ENCODE results near the gene LDLR. TPM values are rescaled to one million over a fixed set of nuclear protein-coding genes. Genes with fewer than 3 reads are reported as not detected.
"Not testable (repeated sequence)": the region's sequence is repeated elsewhere in the genome, so short reads cannot be mapped to it uniquely, and the experiment has no call there.

LDLR gene
- total RNA-seq, 1 donor from 2014 or later = 153 TPM

DNA sequence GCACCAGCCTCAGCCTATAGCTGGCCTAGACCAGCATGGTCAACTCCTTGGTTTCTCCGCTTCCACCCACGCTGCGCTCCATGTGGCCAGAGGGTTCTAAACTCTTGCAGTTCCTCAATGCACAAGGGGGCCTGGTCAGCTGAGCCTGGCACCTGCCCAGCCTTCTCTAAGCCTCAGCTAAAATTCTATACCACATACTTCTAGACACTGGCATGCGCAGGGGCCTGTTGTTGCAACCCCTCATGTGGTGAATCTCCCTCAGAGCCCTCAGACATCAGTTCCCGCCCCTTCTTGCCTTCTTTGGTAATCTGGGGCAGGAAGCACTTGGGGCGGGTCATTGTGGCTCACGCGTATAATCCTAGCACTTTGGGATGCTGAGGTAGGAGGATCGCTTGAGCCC lies 19.7 kb upstream of the LDLR start:
- H2AFZ ChIP-seq (ENCODE audit: low read depth, low read length) = no peak overlapping the region
- no peaks in the 10 kb centered on the region for H3K9me3 ChIP-seq (ENCODE audit: insufficient read depth, low read depth, low read length)
- H3K4me1 ChIP-seq (ENCODE audit: insufficient read depth, low read length) = no peaks in the 10 kb centered on the region
- H3K4me1 Mint-ChIP-seq (ENCODE audit: low read depth, unreplicated experiment) = no peaks in the 10 kb centered on the region
- H3K9ac ChIP-seq (ENCODE audit: low read length) = no peak overlapping the region
- no peak overlapping the region for H3K4me3 Mint-ChIP-seq (ENCODE audit: unreplicated experiment)
- H3K27ac ChIP-seq (ENCODE audit: low read depth, low read length) = no peak overlapping the region
- no peak overlapping the region for H3K27ac Mint-ChIP-seq (ENCODE audit: unreplicated experiment)
- no peaks in the 10 kb centered on the region for H3K79me2 ChIP-seq (ENCODE audit: insufficient read depth, low read length)
- H3K36me3 Mint-ChIP-seq (ENCODE audit: low read depth, unreplicated experiment) = peaks cover 16% of the 10 kb centered on the region
- no peak overlapping the region for H3K4me3 ChIP-seq (ENCODE audit: insufficient read depth, low read depth, low read length)
- no peaks in the 10 kb centered on the region for H3K27me3 ChIP-seq (ENCODE audit: insufficient read depth, low read length)
- H3K9me3 Mint-ChIP-seq (ENCODE audit: unreplicated experiment) = no peaks in the 10 kb centered on the region
- DNase-seq (ENCODE audit: low read depth) = no peak
- H3K4me2 ChIP-seq (ENCODE audit: low read length) = no peak overlapping the region
- no peak for FAIRE-seq
- TF ChIP-seq, protein P1, sequence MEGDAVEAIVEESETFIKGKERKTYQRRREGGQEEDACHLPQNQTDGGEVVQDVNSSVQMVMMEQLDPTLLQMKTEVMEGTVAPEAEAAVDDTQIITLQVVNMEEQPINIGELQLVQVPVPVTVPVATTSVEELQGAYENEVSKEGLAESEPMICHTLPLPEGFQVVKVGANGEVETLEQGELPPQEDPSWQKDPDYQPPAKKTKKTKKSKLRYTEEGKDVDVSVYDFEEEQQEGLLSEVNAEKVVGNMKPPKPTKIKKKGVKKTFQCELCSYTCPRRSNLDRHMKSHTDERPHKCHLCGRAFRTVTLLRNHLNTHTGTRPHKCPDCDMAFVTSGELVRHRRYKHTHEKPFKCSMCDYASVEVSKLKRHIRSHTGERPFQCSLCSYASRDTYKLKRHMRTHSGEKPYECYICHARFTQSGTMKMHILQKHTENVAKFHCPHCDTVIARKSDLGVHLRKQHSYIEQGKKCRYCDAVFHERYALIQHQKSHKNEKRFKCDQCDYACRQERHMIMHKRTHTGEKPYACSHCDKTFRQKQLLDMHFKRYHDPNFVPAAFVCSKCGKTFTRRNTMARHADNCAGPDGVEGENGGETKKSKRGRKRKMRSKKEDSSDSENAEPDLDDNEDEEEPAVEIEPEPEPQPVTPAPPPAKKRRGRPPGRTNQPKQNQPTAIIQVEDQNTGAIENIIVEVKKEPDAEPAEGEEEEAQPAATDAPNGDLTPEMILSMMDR (IDR thresholded peaks at IDR 0.05; ENCODE audit: insufficient read depth, low read depth, low read length) = no peak
- no peak for TF ChIP-seq EZH2 (IDR thresholded peaks at IDR 0.05; ENCODE audit: insufficient read depth, low read length)
- peaks cover 4% of the 10 kb centered on the region for H3K36me3 ChIP-seq (ENCODE audit: insufficient read depth, low read length)
- H3K27me3 Mint-ChIP-seq (ENCODE audit: low read depth, unreplicated experiment) = no peaks in the 10 kb centered on the region
- peaks cover 4% of the 10 kb centered on the region for H4K20me1 ChIP-seq (ENCODE audit: insufficient read depth, low read length)

DNA sequence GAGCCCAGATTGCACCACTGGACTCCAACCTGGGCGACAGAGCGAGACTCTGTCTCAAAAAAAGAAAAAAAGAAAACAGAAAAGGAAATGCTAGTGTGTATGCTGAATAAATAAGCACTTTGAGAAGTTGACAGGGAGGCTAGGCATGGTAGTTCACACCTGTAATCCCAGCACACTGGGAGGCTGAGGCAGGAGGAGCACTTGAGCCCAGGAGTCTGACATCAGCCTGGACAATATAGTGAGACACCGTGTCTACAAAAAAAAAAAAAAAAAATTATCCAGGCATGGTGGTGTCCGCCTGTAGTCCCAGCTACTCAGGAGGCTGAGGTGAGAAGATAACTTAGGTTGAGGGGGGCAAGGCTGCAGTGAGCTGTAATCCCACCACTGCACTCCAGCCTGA lies 19.1 kb upstream of the LDLR start:
- Mint-ChIP-seq H3K27ac (ENCODE audit: unreplicated experiment) (no peak overlapping the region), H3K4me3 (ENCODE audit: unreplicated experiment) (no peak overlapping the region), H3K36me3 (ENCODE audit: low read depth, unreplicated experiment) (peaks cover 12% of the 10 kb centered on the region), H3K4me1 (ENCODE audit: low read depth, unreplicated experiment) (no peaks in the 10 kb centered on the region), H3K9me3 (ENCODE audit: unreplicated experiment) (no peaks in the 10 kb centered on the region), H3K27me3 (ENCODE audit: low read depth, unreplicated experiment) (no peaks in the 10 kb centered on the region)
- no peak for DNase-seq (ENCODE audit: low read depth)
- Histone ChIP-seq H3K4me3 (ENCODE audit: insufficient read depth, low read depth, low read length) (no peak overlapping the region), H3K4me1 (ENCODE audit: insufficient read depth, low read length) (no peaks in the 10 kb centered on the region), H3K79me2 (ENCODE audit: insufficient read depth, low read length) (no peaks in the 10 kb centered on the region), H3K27ac (ENCODE audit: low read depth, low read length) (no peak overlapping the region), H3K36me3 (ENCODE audit: insufficient read depth, low read length) (peaks cover 2% of the 10 kb centered on the region), H3K27me3 (ENCODE audit: insufficient read depth, low read length) (no peaks in the 10 kb centered on the region), H4K20me1 (ENCODE audit: insufficient read depth, low read length) (peaks cover 1% of the 10 kb centered on the region), H2AFZ (ENCODE audit: low read depth, low read length) (no peak overlapping the region), H3K9ac (ENCODE audit: low read length) (no peak overlapping the region), H3K4me2 (ENCODE audit: low read length) (no peak overlapping the region), H3K9me3 (ENCODE audit: insufficient read depth, low read depth, low read length) (no peaks in the 10 kb centered on the region)
- FAIRE-seq = no peak
- TF ChIP-seq, protein P1 (IDR thresholded peaks at IDR 0.05; ENCODE audit: insufficient read depth, low read depth, low read length) = no peak
- no peak for TF ChIP-seq EZH2 (IDR thresholded peaks at IDR 0.05; ENCODE audit: insufficient read depth, low read length)

DNA sequence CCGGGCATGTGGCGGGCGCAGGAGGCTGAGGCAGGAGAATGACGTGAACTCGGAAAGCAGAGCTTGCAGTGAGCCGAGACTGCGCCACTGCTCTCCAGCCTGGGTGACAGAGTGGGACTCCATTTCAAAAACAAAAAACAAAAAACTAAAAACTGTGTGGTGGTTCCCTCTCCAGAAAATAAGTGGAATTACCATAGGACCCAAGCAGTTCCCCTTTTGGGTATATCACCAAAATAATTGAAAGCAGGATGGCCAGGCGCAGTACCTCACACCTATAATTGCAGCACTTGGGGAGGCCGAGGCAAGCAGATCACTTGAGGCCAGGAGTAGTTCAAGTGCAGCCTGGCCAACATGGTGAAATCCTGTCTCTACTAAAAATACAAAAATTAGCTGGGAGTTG lies 15.7 kb upstream of the LDLR start:
- no peak overlapping the region for H3K4me3 Mint-ChIP-seq (ENCODE audit: unreplicated experiment)
- DNase-seq (ENCODE audit: low read depth) (no peak), FAIRE-seq (no peak)
- Histone ChIP-seq H3K27ac (ENCODE audit: low read depth, low read length) (no peak overlapping the region), H3K36me3 (ENCODE audit: insufficient read depth, low read length) (no peaks in the 10 kb centered on the region), H3K9me3 (ENCODE audit: insufficient read depth, low read depth, low read length) (no peaks in the 10 kb centered on the region), H3K79me2 (ENCODE audit: insufficient read depth, low read length) (no peaks in the 10 kb centered on the region), H3K4me2 (ENCODE audit: low read length) (no peak overlapping the region), H3K27me3 (ENCODE audit: insufficient read depth, low read length) (no peaks in the 10 kb centered on the region), H3K4me3 (ENCODE audit: insufficient read depth, low read depth, low read length) (no peak overlapping the region), H2AFZ (ENCODE audit: low read depth, low read length) (no peak overlapping the region), H4K20me1 (ENCODE audit: insufficient read depth, low read length) (no peaks in the 10 kb centered on the region), H3K4me1 (ENCODE audit: insufficient read depth, low read length) (no peaks in the 10 kb centered on the region), H3K9ac (ENCODE audit: low read length) (no peak overlapping the region)
- H3K27ac Mint-ChIP-seq (ENCODE audit: unreplicated experiment) = no peak overlapping the region
- peaks cover 3% of the 10 kb centered on the region for H3K36me3 Mint-ChIP-seq (ENCODE audit: low read depth, unreplicated experiment)
- H3K9me3 Mint-ChIP-seq (ENCODE audit: unreplicated experiment) = no peaks in the 10 kb centered on the region
- no peaks in the 10 kb centered on the region for H3K4me1 Mint-ChIP-seq (ENCODE audit: low read depth, unreplicated experiment)
- TF ChIP-seq EZH2 (IDR thresholded peaks at IDR 0.05; ENCODE audit: insufficient read depth, low read length) = no peak
- TF ChIP-seq, protein P1 (IDR thresholded peaks at IDR 0.05; ENCODE audit: insufficient read depth, low read depth, low read length) = no peak
- no peaks in the 10 kb centered on the region for H3K27me3 Mint-ChIP-seq (ENCODE audit: low read depth, unreplicated experiment)

GRCh38 chr19:11076792-11077191 lies 12.5 kb upstream of the LDLR start:
- not testable (repeated sequence) for H3K4me1 Mint-ChIP-seq (ENCODE audit: low read depth, unreplicated experiment); H3K27me3 ChIP-seq (ENCODE audit: insufficient read depth, low read length); H3K27ac Mint-ChIP-seq (ENCODE audit: unreplicated experiment); H3K4me1 ChIP-seq (ENCODE audit: insufficient read depth, low read length); H3K4me3 Mint-ChIP-seq (ENCODE audit: unreplicated experiment); H3K79me2 ChIP-seq (ENCODE audit: insufficient read depth, low read length); FAIRE-seq; H3K4me3 ChIP-seq (ENCODE audit: insufficient read depth, low read depth, low read length); H3K36me3 Mint-ChIP-seq (ENCODE audit: low read depth, unreplicated experiment); H3K9me3 ChIP-seq (ENCODE audit: insufficient read depth, low read depth, low read length); DNase-seq (ENCODE audit: low read depth); H3K9me3 Mint-ChIP-seq (ENCODE audit: unreplicated experiment); H3K9ac ChIP-seq (ENCODE audit: low read length); H3K27me3 Mint-ChIP-seq (ENCODE audit: low read depth, unreplicated experiment); H3K36me3 ChIP-seq (ENCODE audit: insufficient read depth, low read length); H2AFZ ChIP-seq (ENCODE audit: low read depth, low read length); H3K27ac ChIP-seq (ENCODE audit: low read depth, low read length); H4K20me1 ChIP-seq (ENCODE audit: insufficient read depth, low read length); H3K4me2 ChIP-seq (ENCODE audit: low read length)

Measured in astrocyte (in vitro differentiated cells and primary cell).